ENCODE results near the gene TOP2B. TPM values are rescaled to one million over a fixed set of nuclear protein-coding genes. Genes with fewer than 3 reads are reported as not detected.

Gene TOP2B
- total and polyA plus RNA-seq, 2 experiments from 2014 or later: 92.0 to 179 TPM

DNA sequence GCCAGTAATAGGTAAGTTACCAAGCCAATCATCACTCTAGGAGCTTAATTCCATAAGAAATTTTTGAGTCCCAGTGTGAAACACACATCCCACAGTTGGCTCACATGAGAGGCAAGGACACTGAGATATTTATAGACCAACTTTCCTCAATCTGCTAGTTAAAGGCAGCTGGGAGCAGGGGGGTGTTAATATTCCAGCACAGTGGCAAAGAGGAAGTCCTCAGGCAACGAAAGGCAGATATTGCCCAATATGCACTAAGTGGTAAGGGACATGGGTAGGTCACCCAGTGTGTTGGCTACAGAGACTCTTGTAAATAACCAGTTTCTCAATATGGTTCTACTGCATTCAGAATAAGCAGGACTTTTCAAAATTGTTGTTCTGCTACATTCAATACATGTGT lies 61.0 kb downstream of the TOP2B start:
- H3K79me2 ChIP-seq (replicated peaks; ENCODE audit: insufficient read depth): 0 out of 2 replicates have a peak, but pooled peaks cover 3% of the 10 kb centered on the region
- Mint-ChIP-seq H3K27me3 (ENCODE audit: insufficient read depth, low read depth, poor library complexity) (no peaks in the 10 kb centered on the region), H3K36me3 (ENCODE audit: low read depth) (peaks cover 61% of the 10 kb centered on the region; the same call in 2 of the 3 replicates), H3K9me3 (no peaks in the 10 kb centered on the region), H3K4me1 (no peaks in the 10 kb centered on the region), H3K27ac (no peak overlapping the region), H3K4me3 (no peak overlapping the region)
- H3K36me3 ChIP-seq (ENCODE audit: insufficient read depth): peaks cover 42% of the 10 kb centered on the region; the same call in 1 of the 2 replicates
- TF ChIP-seq STAT1 (IDR thresholded peaks at IDR 0.05; ENCODE audit: unreplicated experiment) (no peak), ZNF114 (CRISPR knock-in tag; IDR thresholded peaks at IDR 0.05) (no peak), EZH2 (IDR thresholded peaks at IDR 0.05; ENCODE audit: low read depth, unreplicated experiment) (no peak), ZNF331 (CRISPR knock-in tag; IDR thresholded peaks at IDR 0.05; ENCODE audit: low read depth) (no peak), EZH2phosphoT487 (IDR thresholded peaks at IDR 0.05; ENCODE audit: unreplicated experiment) (no peak), JUNB (IDR thresholded peaks at IDR 0.05; ENCODE audit: unreplicated experiment) (no peak), CREB1 (CRISPR knock-in tag; IDR thresholded peaks at IDR 0.05; ENCODE audit: low read depth) (no peak), POLR2AphosphoS5 (IDR thresholded peaks at IDR 0.05; ENCODE audit: low read depth) (no peak), ZNF462 (CRISPR knock-in tag; IDR thresholded peaks at IDR 0.05) (no peak), NANOG (IDR thresholded peaks at IDR 0.05; ENCODE audit: borderline replicate concordance) (no peak), ETS1 (IDR thresholded peaks at IDR 0.05) (no peak)
- TF ChIP-seq, protein P1, sequence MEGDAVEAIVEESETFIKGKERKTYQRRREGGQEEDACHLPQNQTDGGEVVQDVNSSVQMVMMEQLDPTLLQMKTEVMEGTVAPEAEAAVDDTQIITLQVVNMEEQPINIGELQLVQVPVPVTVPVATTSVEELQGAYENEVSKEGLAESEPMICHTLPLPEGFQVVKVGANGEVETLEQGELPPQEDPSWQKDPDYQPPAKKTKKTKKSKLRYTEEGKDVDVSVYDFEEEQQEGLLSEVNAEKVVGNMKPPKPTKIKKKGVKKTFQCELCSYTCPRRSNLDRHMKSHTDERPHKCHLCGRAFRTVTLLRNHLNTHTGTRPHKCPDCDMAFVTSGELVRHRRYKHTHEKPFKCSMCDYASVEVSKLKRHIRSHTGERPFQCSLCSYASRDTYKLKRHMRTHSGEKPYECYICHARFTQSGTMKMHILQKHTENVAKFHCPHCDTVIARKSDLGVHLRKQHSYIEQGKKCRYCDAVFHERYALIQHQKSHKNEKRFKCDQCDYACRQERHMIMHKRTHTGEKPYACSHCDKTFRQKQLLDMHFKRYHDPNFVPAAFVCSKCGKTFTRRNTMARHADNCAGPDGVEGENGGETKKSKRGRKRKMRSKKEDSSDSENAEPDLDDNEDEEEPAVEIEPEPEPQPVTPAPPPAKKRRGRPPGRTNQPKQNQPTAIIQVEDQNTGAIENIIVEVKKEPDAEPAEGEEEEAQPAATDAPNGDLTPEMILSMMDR (conservative IDR thresholded peaks at IDR 0.05; ENCODE audit: low read depth in 2 of 2): no peak
- TF ChIP-seq, protein P2, sequence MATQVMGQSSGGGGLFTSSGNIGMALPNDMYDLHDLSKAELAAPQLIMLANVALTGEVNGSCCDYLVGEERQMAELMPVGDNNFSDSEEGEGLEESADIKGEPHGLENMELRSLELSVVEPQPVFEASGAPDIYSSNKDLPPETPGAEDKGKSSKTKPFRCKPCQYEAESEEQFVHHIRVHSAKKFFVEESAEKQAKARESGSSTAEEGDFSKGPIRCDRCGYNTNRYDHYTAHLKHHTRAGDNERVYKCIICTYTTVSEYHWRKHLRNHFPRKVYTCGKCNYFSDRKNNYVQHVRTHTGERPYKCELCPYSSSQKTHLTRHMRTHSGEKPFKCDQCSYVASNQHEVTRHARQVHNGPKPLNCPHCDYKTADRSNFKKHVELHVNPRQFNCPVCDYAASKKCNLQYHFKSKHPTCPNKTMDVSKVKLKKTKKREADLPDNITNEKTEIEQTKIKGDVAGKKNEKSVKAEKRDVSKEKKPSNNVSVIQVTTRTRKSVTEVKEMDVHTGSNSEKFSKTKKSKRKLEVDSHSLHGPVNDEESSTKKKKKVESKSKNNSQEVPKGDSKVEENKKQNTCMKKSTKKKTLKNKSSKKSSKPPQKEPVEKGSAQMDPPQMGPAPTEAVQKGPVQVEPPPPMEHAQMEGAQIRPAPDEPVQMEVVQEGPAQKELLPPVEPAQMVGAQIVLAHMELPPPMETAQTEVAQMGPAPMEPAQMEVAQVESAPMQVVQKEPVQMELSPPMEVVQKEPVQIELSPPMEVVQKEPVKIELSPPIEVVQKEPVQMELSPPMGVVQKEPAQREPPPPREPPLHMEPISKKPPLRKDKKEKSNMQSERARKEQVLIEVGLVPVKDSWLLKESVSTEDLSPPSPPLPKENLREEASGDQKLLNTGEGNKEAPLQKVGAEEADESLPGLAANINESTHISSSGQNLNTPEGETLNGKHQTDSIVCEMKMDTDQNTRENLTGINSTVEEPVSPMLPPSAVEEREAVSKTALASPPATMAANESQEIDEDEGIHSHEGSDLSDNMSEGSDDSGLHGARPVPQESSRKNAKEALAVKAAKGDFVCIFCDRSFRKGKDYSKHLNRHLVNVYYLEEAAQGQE (IDR thresholded peaks at IDR 0.05; ENCODE audit: unreplicated experiment): no peak
- no peak overlapping the region for H3K27ac ChIP-seq (ENCODE audit: low read depth)
- H3K27me3 ChIP-seq (ENCODE audit: insufficient read depth): no peaks in the 10 kb centered on the region
- no peaks in the 10 kb centered on the region for H4K20me1 ChIP-seq (replicated peaks; ENCODE audit: insufficient read depth)
- no peaks in the 10 kb centered on the region for H3K4me1 ChIP-seq (ENCODE audit: insufficient read depth)
- H3K9me2 ChIP-seq (ENCODE audit: insufficient read depth): no peaks in the 10 kb centered on the region
- no peak overlapping the region for H2AFZ ChIP-seq
- H3K4me3 ChIP-seq: no peak overlapping the region
- ATAC-seq: no peak
- H3F3A ChIP-seq (replicated peaks; ENCODE audit: low read depth): no peaks in the 10 kb centered on the region
- no peak overlapping the region for H3K4me2 ChIP-seq
- DNase-seq (ENCODE audit: low spot score): no peak

Measured in GM23338 (cell line).